ENCODE data around the gene UCN.
"Not testable (repeated sequence)": the region's sequence is repeated elsewhere in the genome, so short reads cannot be mapped to it uniquely, and the experiment has no call there.

The UCN gene

GRCh38 chr2:27308359-27308881 is at the start of gene UCN:
UCN (minus strand) TSS chr2:27308445; CDS start chr2:27307895, 550 bp downstream.
- H3K4me3 ChIP-seq (ENCODE audit: low read depth, low read length), result no peak within 1 kb of the TSS
- no peak for DNase-seq (ENCODE audit: low read depth)

- peak within 1 kb of the TSS; percentile 99 for H3K4me3 ChIP-seq (ENCODE audit: low read depth, low read length)
- DNase-seq (ENCODE audit: low read depth), result peak; percentile 93
Measured at GRCh38 chr2:27356382-27357181, 48.3 kb upstream of the UCN start, which contains the start of gene GTF3C2. GTF3C2 (minus strand) TSS chr2:27356764; CDS start chr2:27343554, 13,210 bp downstream.

GRCh38 chr2:27356056-27356381 is 47.8 kb upstream of the UCN start:
- DNase-seq (ENCODE audit: low read depth), result no peak
- H3K4me3 ChIP-seq (ENCODE audit: low read depth, low read length), result peak overlapping the region; percentile 99

- no peak for DNase-seq (ENCODE audit: low read depth)
- no peak overlapping the region for H3K4me3 ChIP-seq (ENCODE audit: low read depth, low read length)
Measured at GRCh38 chr2:27354597-27354927, 46.3 kb upstream of the UCN start.

- peak; percentile 7 for DNase-seq (ENCODE audit: low read depth)
- H3K4me3 ChIP-seq (ENCODE audit: low read depth, low read length), result no peak overlapping the region
Measured at GRCh38 chr2:27353762-27354596, 45.7 kb upstream of the UCN start.

- not testable (repeated sequence) for H3K4me3 ChIP-seq (ENCODE audit: low read depth, low read length)
Measured at GRCh38 chr2:27353386-27353761, 45.1 kb upstream of the UCN start.

GRCh38 chr2:27351802-27352598 is 43.8 kb upstream of the UCN start:
- DNase-seq (ENCODE audit: low read depth), result no peak
- no peak overlapping the region for H3K4me3 ChIP-seq (ENCODE audit: low read depth, low read length)

More at GRCh38 chr2:27353386-27353761, 45.1 kb upstream of the UCN start:
- not testable (repeated sequence) for DNase-seq (ENCODE audit: low read depth)

GRCh38 chr2:27350106-27350693 is 42.0 kb upstream of the UCN start:
- H3K4me3 ChIP-seq (ENCODE audit: low read depth, low read length), result no peak overlapping the region
- DNase-seq (ENCODE audit: low read depth), result no peak

- H3K4me3 ChIP-seq (ENCODE audit: low read depth, low read length), result no peak overlapping the region
- DNase-seq (ENCODE audit: low read depth), result no peak
Measured at GRCh38 chr2:27347641-27348040, 39.4 kb upstream of the UCN start.

GRCh38 chr2:27336173-27336572 is 27.9 kb upstream of the UCN start:
- no peak overlapping the region for H3K4me3 ChIP-seq (ENCODE audit: low read depth, low read length)
- no peak for DNase-seq (ENCODE audit: low read depth)

- H3K4me3 ChIP-seq (ENCODE audit: low read depth, low read length), result no peak overlapping the region
- no peak for DNase-seq (ENCODE audit: low read depth)
Measured at GRCh38 chr2:27335311-27335710, 27.1 kb upstream of the UCN start.

GRCh38 chr2:27324720-27325119 is 16.5 kb upstream of the UCN start:
- no peak for DNase-seq (ENCODE audit: low read depth)
- no peak overlapping the region for H3K4me3 ChIP-seq (ENCODE audit: low read depth, low read length)

GRCh38 chr2:27323596-27324285 is 15.5 kb upstream of the UCN start:
- H3K4me3 ChIP-seq (ENCODE audit: low read depth, low read length), result peak overlapping the region; percentile 83
- DNase-seq (ENCODE audit: low read depth), result no peak

GRCh38 chr2:27322766-27323595 is 14.7 kb upstream of the UCN start, which contains the start of gene MPV17:
MPV17 (minus strand) TSS chr2:27323097; CDS start chr2:27322517, 580 bp downstream.
- peak; percentile 82 for DNase-seq (ENCODE audit: low read depth)
- H3K4me3 ChIP-seq (ENCODE audit: low read depth, low read length), result peak within 1 kb of the TSS; percentile 83

- peak overlapping the region; percentile 83 for H3K4me3 ChIP-seq (ENCODE audit: low read depth, low read length)
- DNase-seq (ENCODE audit: low read depth), result no peak
Measured at GRCh38 chr2:27322301-27322765, 14.1 kb upstream of the UCN start.

GRCh38 chr2:27320958-27321543 is 12.8 kb upstream of the UCN start:
- peak overlapping the region; percentile 13 for H3K4me3 ChIP-seq (ENCODE audit: low read depth, low read length)
- DNase-seq (ENCODE audit: low read depth), result peak; percentile 99

GRCh38 chr2:27319839-27320238 is 11.6 kb upstream of the UCN start:
- not testable (repeated sequence) for DNase-seq (ENCODE audit: low read depth); H3K4me3 ChIP-seq (ENCODE audit: low read depth, low read length)

Data from skeletal muscle cell (primary cell).